Glutamatergic neuron (in vitro differentiated cells): ENCODE results near the gene STAB2. TPM values are rescaled to one million over a fixed set of nuclear protein-coding genes. Genes with fewer than 3 reads are reported as not detected.

ENCODE experiments used
- DNase-seq: peaks from one replicate; pipeline ENCODE4 v3.0.0; 2022
- H3K27ac Mint-ChIP-seq: one replicate; pipeline ENCODE4 v1.8.0; 2020; ENCODE audit warnings: mild to moderate bottlenecking, mixed read lengths, inconsistent platforms; ENCODE audit not compliant: unreplicated experiment
- H3K27me3 Mint-ChIP-seq: one replicate; pipeline ENCODE4 v1.8.0; 2020; ENCODE audit warnings: mild to moderate bottlenecking, moderate library complexity, mixed read lengths, inconsistent platforms; ENCODE audit not compliant: unreplicated experiment
- H3K36me3 Mint-ChIP-seq: one replicate; pipeline ENCODE4 v1.8.0; 2020; ENCODE audit warnings: mild to moderate bottlenecking, mixed read lengths, inconsistent platforms; ENCODE audit not compliant: unreplicated experiment
- H3K4me1 Mint-ChIP-seq: one replicate; pipeline ENCODE4 v1.8.0; 2020; ENCODE audit warnings: mild to moderate bottlenecking, low read depth, mixed read lengths, inconsistent platforms; ENCODE audit not compliant: unreplicated experiment
- H3K4me3 Mint-ChIP-seq: one replicate; pipeline ENCODE4 v1.8.0; 2020; ENCODE audit warnings: mild to moderate bottlenecking, mixed read lengths, inconsistent platforms; ENCODE audit not compliant: unreplicated experiment
- H3K9me3 Mint-ChIP-seq: one replicate; pipeline ENCODE4 v1.8.0; 2020; ENCODE audit warnings: mild to moderate bottlenecking, moderate library complexity, mixed read lengths, inconsistent platforms; ENCODE audit not compliant: unreplicated experiment
- total RNA-seq: library from RNA; stranded (reverse); fragmentation: NEBNext Ultra II Directional; extraction: Animal tissue kit (Norgen Biotek cat#: 25700); gene quantifications from one replicate; pipeline ENCODE4 v1.2.1, GENCODE V29; 2021; ENCODE audit not compliant: unreplicated experiment
- TF ChIP-seq, protein P1 (sequence below): fragments of 200-600 bp; sonication (generic); IDR thresholded peaks from one replicate; pipeline ENCODE4 v1.5.0; 2021; ENCODE audit not compliant: partially characterized antibody, unreplicated experiment

STAB2 gene
- total RNA-seq, 1 donor from 2014 or later: not detected

GRCh38 chr12:103791350-103791920, 204.4 kb downstream of the STAB2 start:
- DNase-seq: no peak
- TF ChIP-seq, protein P1, sequence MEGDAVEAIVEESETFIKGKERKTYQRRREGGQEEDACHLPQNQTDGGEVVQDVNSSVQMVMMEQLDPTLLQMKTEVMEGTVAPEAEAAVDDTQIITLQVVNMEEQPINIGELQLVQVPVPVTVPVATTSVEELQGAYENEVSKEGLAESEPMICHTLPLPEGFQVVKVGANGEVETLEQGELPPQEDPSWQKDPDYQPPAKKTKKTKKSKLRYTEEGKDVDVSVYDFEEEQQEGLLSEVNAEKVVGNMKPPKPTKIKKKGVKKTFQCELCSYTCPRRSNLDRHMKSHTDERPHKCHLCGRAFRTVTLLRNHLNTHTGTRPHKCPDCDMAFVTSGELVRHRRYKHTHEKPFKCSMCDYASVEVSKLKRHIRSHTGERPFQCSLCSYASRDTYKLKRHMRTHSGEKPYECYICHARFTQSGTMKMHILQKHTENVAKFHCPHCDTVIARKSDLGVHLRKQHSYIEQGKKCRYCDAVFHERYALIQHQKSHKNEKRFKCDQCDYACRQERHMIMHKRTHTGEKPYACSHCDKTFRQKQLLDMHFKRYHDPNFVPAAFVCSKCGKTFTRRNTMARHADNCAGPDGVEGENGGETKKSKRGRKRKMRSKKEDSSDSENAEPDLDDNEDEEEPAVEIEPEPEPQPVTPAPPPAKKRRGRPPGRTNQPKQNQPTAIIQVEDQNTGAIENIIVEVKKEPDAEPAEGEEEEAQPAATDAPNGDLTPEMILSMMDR: no peak
- Mint-ChIP-seq H3K27ac (no peak overlapping the region), H3K27me3 (no peaks in the 10 kb centered on the region), H3K4me1 (no peaks in the 10 kb centered on the region), H3K4me3 (no peak overlapping the region), H3K9me3 (no peaks in the 10 kb centered on the region), H3K36me3 (no peaks in the 10 kb centered on the region)

DNA sequence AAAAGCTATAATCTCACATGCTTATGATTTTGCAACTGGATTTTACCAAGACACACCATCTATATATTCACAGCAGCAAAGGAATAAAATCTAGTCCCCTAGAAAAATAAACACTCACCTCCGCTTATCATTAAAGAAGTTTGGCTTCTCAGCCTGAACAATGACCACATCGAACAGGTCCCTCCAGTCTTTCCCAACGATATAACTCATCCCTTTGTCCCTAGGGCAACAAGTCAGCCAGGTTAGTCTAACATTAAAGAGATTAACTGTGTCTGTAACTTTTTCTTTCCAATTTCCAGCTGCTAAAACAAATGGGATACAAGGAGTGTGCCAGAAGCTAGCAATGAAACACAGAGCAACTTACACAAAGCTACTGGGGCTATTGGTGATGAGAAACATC, 206.0 kb downstream of the STAB2 start:
- Mint-ChIP-seq H3K9me3 (no peaks in the 10 kb centered on the region), H3K4me3 (no peak overlapping the region), H3K36me3 (no peaks in the 10 kb centered on the region), H3K4me1 (no peaks in the 10 kb centered on the region), H3K27ac (no peak overlapping the region), H3K27me3 (no peaks in the 10 kb centered on the region)
- no peak for DNase-seq
- TF ChIP-seq, protein P1: no peak

DNA sequence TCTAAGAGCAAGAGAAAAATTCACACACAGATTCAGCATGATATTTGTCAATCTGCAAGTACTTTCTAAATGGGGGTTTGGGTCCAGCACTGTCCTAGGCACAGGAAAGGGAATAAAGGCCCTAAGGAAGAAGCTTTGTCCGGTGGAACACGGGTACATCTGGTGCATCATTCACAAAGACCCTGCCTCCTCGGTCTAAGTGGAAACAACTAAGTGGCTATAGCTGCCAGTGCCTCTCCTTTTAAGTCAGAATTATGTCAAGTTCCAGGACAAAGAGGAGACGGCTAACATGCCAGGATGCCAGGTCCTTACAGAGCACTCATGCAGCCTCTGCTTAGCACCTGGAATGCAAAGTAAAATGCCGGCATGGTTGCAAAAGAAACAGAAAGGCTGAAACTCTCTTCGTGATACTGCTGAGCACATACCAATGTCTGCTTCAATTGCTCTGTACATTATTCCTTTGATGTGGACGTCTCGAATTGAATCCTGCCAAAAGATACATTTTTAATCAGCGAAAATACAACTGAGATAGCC, 206.5 kb downstream of the STAB2 start:
- H3K27ac Mint-ChIP-seq: no peak overlapping the region
- H3K36me3 Mint-ChIP-seq: no peaks in the 10 kb centered on the region
- TF ChIP-seq, protein P1: no peak
- no peaks in the 10 kb centered on the region for H3K9me3 Mint-ChIP-seq
- H3K4me3 Mint-ChIP-seq: no peak overlapping the region
- no peaks in the 10 kb centered on the region for H3K27me3 Mint-ChIP-seq
- H3K4me1 Mint-ChIP-seq: no peaks in the 10 kb centered on the region
- no peak for DNase-seq

DNA sequence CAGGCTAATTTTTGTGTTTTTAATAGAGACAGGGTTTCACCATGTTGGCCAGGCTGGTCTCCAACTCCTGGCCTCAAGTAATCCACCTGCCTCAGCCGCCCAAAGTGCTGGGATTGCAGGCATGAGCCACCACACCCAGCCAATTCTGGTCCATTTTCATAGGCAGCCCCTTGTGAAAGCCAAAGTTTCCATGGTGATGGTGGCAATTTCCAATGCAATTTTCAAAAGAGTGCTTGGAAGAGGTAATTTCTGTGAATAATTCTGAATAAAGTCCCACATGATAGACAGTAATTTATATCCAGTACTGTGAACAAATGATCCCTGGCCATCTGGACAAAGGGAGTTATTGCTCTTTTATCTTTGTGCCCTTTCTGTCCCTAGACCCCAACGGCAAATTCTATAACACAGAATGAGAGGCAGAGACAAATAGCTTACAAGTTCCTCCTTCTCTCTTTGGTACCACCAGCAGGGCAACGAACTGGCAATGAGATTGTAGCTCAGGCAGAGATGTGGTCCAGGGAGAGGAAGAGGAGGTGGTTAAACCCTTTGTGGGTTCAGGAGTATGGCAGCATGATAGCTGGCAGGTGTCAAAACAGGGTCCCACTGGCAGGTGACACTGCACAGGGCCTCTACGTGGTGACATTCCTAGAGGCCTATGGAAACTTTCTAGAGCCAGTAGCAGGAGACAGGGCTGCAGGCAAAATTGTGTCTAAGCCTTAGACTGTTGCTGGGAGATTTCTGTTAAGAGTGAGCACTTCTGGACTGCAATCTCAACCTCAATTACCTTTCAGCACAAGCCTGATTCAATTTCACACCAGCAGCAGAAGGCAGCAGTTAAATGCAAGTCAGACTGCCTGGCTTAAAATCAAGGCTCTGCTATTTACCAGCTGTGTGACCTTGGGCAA, 207.5 kb downstream of the STAB2 start:
- Mint-ChIP-seq H3K9me3 (no peaks in the 10 kb centered on the region), H3K36me3 (no peaks in the 10 kb centered on the region), H3K27me3 (no peaks in the 10 kb centered on the region), H3K4me1 (no peaks in the 10 kb centered on the region), H3K4me3 (no peak overlapping the region), H3K27ac (no peak overlapping the region)
- TF ChIP-seq, protein P1: no peak
- no peak for DNase-seq

- Mint-ChIP-seq H3K27me3 (no peaks in the 10 kb centered on the region), H3K4me1 (no peaks in the 10 kb centered on the region), H3K4me3 (no peak overlapping the region), H3K27ac (no peak overlapping the region), H3K9me3 (no peaks in the 10 kb centered on the region), H3K36me3 (no peaks in the 10 kb centered on the region)
- DNase-seq: no peak
- TF ChIP-seq, protein P1: no peak
Observed at GRCh38 chr12:103798586-103798985, 211.5 kb downstream of the STAB2 start.
